GM06990 (cell line): Measurements from ENCODE around the gene KRT81.

Experiments
- DNase-seq: peaks from one replicate; pipeline ENCODE4 v3.0.0-alpha.2; 2011; ENCODE audit not compliant: insufficient read length; ENCODE audit errors: extremely low read depth
- H3K27me3 ChIP-seq: replicated peaks from 2 replicates; pipeline ENCODE4 v1.6.0; 2011; ENCODE audit warnings: low read length; ENCODE audit not compliant: control insufficient read depth, insufficient read depth
- H3K36me3 ChIP-seq: 2 replicates; pipeline ENCODE4 v1.5.1; 2011; ENCODE audit warnings: low read length; ENCODE audit not compliant: control insufficient read depth, insufficient read depth
- H3K4me3 ChIP-seq: replicated peaks from 2 replicates; pipeline ENCODE4 v1.5.1; 2011; ENCODE audit warnings: low read depth, mild to moderate bottlenecking, control low read depth, low read length
- TF ChIP-seq, protein P1 (sequence below): IDR thresholded peaks from 2 replicates; pipeline ENCODE4 v1.5.1; 2011; ENCODE audit warnings: low read length, control low read depth, mild to moderate bottlenecking, inconsistent platforms; ENCODE audit not compliant: insufficient read depth, poor library complexity, severe bottlenecking

KRT81 gene

DNA sequence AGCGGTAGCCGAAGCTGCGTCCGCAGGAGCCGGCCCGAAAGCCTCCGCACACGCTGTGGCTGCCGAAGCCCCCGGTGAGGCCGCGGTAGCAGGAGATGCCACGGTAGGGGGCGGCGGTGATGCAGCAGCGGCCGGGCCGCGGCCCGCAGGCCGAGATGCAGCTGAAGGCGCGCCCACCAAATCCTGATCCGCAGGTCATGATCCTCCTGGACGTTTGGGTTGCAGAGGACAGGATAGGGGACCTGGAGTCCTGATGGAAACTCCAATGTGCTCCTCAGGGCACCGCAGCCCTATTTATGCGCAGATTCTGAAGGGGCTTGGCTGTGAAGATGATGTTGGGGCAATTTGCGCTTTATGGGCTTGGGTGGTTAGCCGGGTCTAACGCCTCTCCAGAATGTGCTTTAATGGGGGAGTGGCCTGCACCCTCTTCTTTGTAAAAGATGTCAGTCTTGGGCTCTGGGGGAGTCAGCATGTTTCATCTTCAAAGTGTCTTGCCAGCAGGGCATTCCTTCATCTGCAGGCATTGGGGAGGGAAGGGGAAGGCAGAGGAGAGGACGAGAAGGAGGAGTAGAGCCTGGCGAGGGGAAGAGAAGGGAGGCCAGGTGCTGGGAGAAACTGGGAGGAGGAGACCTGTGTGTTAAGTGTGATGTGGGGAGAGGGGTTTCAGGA, at the start of gene KRT81:
TSS of gene KRT81 (minus strand) at position 268 of the 669 bp plus-strand sequence. CDS start at position 199, 69 bp downstream.
- TF ChIP-seq, protein P1, sequence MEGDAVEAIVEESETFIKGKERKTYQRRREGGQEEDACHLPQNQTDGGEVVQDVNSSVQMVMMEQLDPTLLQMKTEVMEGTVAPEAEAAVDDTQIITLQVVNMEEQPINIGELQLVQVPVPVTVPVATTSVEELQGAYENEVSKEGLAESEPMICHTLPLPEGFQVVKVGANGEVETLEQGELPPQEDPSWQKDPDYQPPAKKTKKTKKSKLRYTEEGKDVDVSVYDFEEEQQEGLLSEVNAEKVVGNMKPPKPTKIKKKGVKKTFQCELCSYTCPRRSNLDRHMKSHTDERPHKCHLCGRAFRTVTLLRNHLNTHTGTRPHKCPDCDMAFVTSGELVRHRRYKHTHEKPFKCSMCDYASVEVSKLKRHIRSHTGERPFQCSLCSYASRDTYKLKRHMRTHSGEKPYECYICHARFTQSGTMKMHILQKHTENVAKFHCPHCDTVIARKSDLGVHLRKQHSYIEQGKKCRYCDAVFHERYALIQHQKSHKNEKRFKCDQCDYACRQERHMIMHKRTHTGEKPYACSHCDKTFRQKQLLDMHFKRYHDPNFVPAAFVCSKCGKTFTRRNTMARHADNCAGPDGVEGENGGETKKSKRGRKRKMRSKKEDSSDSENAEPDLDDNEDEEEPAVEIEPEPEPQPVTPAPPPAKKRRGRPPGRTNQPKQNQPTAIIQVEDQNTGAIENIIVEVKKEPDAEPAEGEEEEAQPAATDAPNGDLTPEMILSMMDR: no peak

DNA sequence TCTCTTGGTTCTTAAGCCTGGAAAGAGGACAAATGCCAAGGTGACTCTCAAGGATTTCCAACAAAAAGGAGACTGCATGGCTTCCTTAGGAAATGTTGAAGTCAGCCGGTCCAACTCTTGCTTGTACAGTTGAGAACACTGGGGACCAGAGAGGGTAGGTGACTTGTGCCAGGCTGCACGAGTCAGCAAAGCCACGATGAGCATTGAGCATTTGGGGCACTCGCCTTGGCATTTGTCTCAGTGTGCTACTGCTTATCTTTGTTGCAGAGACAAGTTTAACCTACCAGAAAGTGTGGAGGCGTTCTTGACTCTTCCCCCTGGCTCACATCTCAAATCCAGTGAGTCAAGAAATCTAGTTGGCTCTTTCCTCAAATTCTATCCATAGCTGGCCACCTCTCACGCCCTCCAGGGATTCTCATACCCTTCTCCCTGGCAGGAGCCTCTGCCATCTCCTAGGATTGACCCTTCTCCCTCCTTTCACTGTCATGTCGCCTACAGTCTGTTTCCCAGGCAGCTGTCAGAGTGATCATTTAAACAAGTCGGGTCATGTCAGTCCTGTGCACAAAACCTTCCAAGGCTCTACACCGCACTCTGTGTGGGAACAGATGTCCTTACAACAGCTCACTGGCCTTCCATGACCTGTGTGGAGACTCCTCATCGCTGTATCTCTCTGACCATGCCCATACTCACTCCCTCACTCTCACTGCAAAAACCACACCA, 47.1 kb upstream of the KRT81 start:
- no peak for DNase-seq
- Histone ChIP-seq H3K36me3 (no peaks in the 10 kb centered on the region), H3K27me3 (no peaks in the 10 kb centered on the region; the same call in 1 of the 2 replicates), H3K4me3 (no peak overlapping the region)
- TF ChIP-seq, protein P1: no peak

More for the DNA sequence above, at the start of gene KRT81:
- Histone ChIP-seq H3K27me3 (no peaks in the 10 kb centered on the region), H3K4me3 (no peak within 1 kb of the TSS), H3K36me3 (no peaks in the 10 kb centered on the region)
- no peak for DNase-seq

DNA sequence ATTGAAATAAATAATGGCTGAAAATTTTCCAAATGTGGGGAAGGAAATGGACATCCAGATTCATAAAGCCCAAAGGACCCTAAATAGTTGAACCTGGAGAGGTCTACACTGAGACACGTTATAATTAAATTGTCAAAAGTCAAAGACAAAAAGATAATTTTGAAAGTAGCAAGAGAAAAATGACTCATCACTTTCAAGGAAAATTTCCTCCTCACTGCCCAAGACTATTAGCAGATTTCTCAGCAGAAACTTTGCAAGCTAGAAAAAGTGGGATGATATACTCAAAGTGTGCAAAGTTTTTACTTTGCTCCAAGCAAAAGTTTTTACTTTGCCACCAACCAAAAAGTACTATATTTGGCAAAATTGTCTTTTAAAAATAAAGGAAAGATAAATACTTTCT, 45.7 kb upstream of the KRT81 start:
- DNase-seq: no peak

DNA sequence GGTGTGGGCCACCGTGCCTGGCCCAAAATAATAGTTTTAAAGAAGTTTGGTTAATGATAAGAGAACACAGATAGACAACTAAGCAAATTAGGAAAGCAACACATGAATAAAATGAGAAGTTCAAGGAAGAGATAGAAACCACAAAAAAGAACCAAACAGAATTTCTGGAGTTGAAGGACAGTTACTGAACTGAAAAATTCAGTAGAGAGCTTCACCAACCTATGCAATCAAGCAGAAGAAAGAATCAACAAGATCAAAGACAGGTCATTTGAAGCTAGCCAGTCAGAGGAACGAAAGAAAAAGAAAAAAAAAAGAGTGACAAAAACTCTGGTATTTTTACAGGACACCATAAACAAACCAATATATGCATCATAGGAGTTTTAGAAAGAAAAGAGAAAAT, 45.3 kb upstream of the KRT81 start:
- no peaks in the 10 kb centered on the region for H3K36me3 ChIP-seq
- no peak for DNase-seq
- TF ChIP-seq, protein P1: no peak
- H3K27me3 ChIP-seq: no peaks in the 10 kb centered on the region; the same call in 1 of the 2 replicates
- H3K4me3 ChIP-seq: no peak overlapping the region

More for the DNA sequence above, 45.7 kb upstream of the KRT81 start:
- Histone ChIP-seq H3K4me3 (no peak overlapping the region), H3K36me3 (no peaks in the 10 kb centered on the region), H3K27me3 (no peaks in the 10 kb centered on the region; the same call in 1 of the 2 replicates)
- TF ChIP-seq, protein P1: no peak

DNA sequence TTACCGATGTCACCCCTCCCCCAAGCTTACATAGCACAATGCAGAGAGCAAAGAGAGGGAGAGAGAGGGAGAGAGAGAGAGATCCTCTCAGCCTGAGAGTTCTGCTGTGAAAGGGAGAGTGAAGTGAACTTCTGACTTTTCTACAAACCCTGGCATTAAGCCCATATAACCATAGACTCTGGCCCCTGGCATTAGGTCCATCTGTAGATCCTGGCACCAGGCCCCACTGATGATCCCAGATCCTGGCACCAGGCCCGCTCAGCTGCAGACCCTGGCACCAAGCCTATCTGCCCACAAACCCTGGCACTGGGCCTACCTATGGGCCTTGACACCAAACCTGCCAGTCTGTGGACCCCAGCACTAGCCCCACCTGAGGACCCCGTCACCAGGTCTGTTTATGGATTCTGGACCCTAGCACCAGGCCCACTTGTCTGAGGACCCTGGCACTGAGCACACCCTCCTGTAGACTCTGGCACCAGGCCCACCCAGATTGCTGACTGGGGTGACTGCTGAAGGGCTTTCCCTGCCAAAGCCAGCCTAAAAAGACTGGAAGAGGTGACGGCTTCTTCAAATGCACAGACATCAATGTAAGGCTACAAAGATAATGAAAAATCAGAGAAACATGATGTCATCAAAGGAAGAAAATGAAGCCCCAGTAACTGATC, 44.4 kb upstream of the KRT81 start:
- TF ChIP-seq, protein P1: no peak
- Histone ChIP-seq H3K4me3 (no peak overlapping the region), H3K27me3 (no peaks in the 10 kb centered on the region; the same call in 1 of the 2 replicates), H3K36me3 (no peaks in the 10 kb centered on the region)
- DNase-seq: no peak
